HFF-Myc (cell line): Measurements from ENCODE around the gene INSIG2.

Source experiments
- DNase-seq: peaks from one replicate; pipeline ENCODE4 v3.0.0-alpha.2; 2011; ENCODE audit warnings: low read depth; ENCODE audit errors: extremely low read depth
- H3K4me3 ChIP-seq: replicated peaks from 2 replicates; pipeline ENCODE4 v1.5.1; 2011; ENCODE audit warnings: low read depth, mild to moderate bottlenecking, control low read depth, low read length
- CTCF ChIP-seq: IDR thresholded peaks from 2 replicates; pipeline ENCODE4 v1.5.1; 2012; ENCODE audit warnings: mild to moderate bottlenecking, low read depth, low read length, control low read depth; ENCODE audit errors: missing control alignments

The INSIG2 gene

DNA sequence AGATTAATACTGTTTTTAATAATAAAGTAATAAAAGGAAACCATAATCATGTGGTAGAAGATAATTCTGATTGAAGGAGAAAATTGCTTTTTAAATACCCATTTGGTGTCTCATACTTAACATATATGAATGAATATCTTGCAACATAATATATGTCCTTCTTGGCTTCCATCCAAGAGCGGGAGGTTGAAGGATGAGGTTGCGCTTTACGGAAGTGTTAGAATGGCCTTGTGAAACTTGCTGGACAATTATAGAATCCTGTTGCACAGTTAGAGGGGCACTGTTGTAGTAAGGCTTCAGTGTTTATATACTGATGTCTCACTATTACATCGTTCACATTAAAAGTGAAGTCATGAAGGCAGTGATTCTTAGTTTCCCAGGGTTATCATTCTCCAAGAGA lies 9.4 kb downstream of the INSIG2 start:
- H3K4me3 ChIP-seq: no peak overlapping the region
- TF ChIP-seq CTCF: no peak
- no peak for DNase-seq

DNA sequence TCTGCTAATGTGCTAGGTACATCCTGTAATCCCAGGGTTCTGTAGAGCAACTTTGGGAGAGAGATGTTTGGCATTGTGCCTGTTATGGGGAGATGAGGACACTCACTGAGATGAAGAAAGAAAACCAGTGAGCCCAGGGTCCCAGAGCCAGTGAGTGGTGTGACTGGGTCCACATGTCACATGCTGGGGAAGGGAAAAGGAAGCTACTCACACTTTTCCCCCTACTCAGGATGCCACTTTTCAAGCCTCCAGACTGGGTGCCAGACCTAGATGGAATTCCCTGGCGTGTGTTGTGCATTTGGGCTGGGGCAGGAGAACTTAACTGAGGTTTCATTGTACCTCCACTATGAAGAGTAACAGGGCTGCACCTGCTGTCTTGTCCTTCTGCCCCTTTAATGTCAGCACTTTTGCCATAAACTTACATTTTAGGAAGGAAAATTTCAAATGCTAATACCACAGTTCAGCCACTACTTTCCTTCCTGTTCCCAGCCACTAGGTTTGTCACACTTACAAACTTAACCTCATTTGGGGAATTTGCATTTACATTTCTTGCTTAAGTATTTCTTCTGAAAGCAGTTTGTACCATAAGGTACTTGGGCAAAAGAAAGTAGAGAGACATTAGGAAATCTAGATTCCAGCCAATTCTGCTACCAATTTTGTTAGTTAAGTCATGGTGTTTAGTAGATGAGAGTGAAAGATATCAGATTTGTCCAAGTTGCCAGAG lies 10.2 kb downstream of the INSIG2 start:
- no peak overlapping the region for H3K4me3 ChIP-seq
- no peak for TF ChIP-seq CTCF
- no peak for DNase-seq

DNA sequence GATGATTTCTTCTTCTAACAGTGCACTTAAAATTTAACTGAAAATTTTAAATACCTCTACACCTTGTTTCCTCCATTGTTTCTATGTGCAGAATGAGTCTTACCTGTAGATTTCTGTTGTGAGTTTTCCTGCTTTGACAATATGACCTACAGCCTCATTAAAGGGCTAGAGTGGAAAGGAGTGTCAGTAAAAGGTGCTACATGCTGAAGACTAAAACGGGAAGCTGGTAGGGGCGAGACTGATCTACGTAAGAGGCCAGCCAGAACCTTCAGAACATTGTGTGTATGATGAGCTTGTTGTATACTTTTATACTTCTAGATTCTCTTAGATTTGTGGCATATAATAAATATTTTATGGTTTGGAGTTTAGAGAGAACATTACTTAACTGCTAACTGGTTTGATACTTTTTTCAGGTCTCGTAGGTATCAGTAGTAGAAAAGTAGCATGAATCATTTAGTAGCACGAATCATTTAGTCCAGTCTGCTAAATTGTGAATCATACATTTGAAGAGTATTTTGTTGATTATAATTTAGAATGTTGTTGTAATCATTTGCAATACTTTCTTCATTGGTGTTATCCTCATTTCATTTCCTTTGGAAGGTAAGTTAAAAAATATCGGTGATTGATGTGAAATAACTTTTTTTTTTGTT lies 14.3 kb downstream of the INSIG2 start:
- H3K4me3 ChIP-seq: no peak overlapping the region
- TF ChIP-seq CTCF: no peak
- DNase-seq: no peak

- TF ChIP-seq CTCF: no peak
- no peak for DNase-seq
- H3K4me3 ChIP-seq: no peak overlapping the region
These were observed 16.0 kb downstream of the INSIG2 start for GRCh38 chr2:118103951-118104940.

GRCh38 chr2:118105497-118105896 lies 17.2 kb downstream of the INSIG2 start:
- no peak for DNase-seq
- TF ChIP-seq CTCF: no peak
- no peak overlapping the region for H3K4me3 ChIP-seq

DNA sequence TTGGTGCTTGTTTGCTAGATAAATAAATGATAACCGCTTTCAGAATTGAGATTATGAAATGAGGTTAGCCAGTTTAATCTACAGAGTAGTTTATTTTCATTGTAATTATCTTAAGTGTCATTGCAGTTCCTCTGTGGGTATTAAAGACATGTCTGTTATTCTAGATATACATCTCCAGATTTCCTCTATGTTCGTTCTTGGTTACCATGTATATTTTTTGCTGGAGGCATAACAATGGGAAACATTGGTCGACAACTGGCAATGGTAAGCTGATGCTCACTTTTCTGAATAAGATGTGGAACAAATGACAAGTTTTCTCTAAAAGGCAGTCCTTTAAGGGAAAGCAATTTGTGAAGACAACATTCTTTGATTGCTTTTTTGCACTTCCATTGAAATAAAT lies 18.7 kb downstream of the INSIG2 start:
- no peak overlapping the region for H3K4me3 ChIP-seq
- no peak for DNase-seq
- TF ChIP-seq CTCF: no peak
